A549 (cell line): Measurements from ENCODE around the gene CDH4. TPM values are rescaled to one million over a fixed set of nuclear protein-coding genes. Genes with fewer than 3 reads are reported as not detected.

Experiments used
- ATAC-seq, 2 experiments: fragments of 200-7000 bp in 1 of 2; fragments of >200 bp in 1 of 2; cut with Nextera tagmentation in 1 of 2; cut with Tn5 transposase in 1 of 2; 3 replicates each; pipeline versions ENCODE4 v1.8.0 to v1.9.1; 2018 to 2020; ENCODE audit warnings: mild to moderate bottlenecking in 1 of 2, moderate library complexity in 1 of 2
- CTCF ChIA-PET: fragments of 300-600 bp; sonication (Branson Sonifier 250); formaldehyde crosslinking; extraction: SDS; loops from one replicate; lab custom pipeline; 2021; ENCODE audit warnings: antibody characterized with exemption, inconsistent platforms; lab: Yijun Ruan, JAX
- POLR2A ChIA-PET: fragments of 350-600 bp; formaldehyde crosslinking; extraction: SDS; loops from one replicate; lab custom pipeline; 2021; ENCODE audit warnings: antibody characterized with exemption, inconsistent platforms; lab: Yijun Ruan, JAX
- DNase-seq, 2 experiments: peaks; one replicate each; pipeline versions ENCODE4 v3.0.0 to v3.0.0-alpha.2; 2011 to 2016; ENCODE audit warnings: low read depth in 1 of 2, low spot score in 1 of 2
- FAIRE-seq: peaks from 2 replicates; lab custom pipeline; 2011; peaks lifted over from hg19 to GRCh38; lab: Jason Lieb, UNC
- H3K27ac ChIP-seq, 2 experiments: fragments of >200 bp; sonication (Bioruptor Twin); formaldehyde crosslinking; 3 replicates each; pipeline ENCODE4 v1.5.1; 2016 to 2017
- H3K4me1 ChIP-seq: fragments of >200 bp; sonication (Bioruptor Twin); formaldehyde crosslinking; 3 replicates; pipeline ENCODE4 v1.6.1; 2016
- H3K4me2 ChIP-seq: fragments of >200 bp; sonication (Bioruptor Twin); formaldehyde crosslinking; 3 replicates; pipeline ENCODE4 v1.6.1; 2016
- H3K4me3 ChIP-seq: fragments of >200 bp; sonication (Bioruptor Twin); formaldehyde crosslinking; 3 replicates; pipeline ENCODE4 v1.5.1; 2016
- H3K9me3 ChIP-seq: fragments of >200 bp; sonication (Bioruptor Twin); formaldehyde crosslinking; 3 replicates; pipeline ENCODE4 v1.6.1; 2016
- CBX2 ChIP-seq: fragments of 200-600 bp; sonication (generic); IDR thresholded peaks from 2 replicates; pipeline ENCODE4 v1.6.1; 2016; ENCODE audit warnings: low read depth, mild to moderate bottlenecking, borderline replicate concordance
- CEBPB ChIP-seq, 2 experiments: fragments of >200 bp in 1 of 2; sonication (Bioruptor Twin) in 1 of 2; formaldehyde crosslinking in 1 of 2; IDR thresholded peaks; 2 replicates each; pipeline ENCODE4 v1.6.1; 2012 to 2016
- CHD2 ChIP-seq: fragments of 150-350 bp; IDR thresholded peaks from 2 replicates; pipeline ENCODE4 v1.6.1; 2014; ENCODE audit warnings: low read length; ENCODE audit not compliant: partially characterized antibody
- CHD4 ChIP-seq: fragments of 200-600 bp; sonication (generic); IDR thresholded peaks from 2 replicates; pipeline ENCODE4 v1.6.1; 2016; ENCODE audit warnings: antibody characterized with exemption, mild to moderate bottlenecking, borderline replicate concordance
- CTCF ChIP-seq: fragments of >200 bp; sonication (Bioruptor Twin); formaldehyde crosslinking; IDR thresholded peaks from 3 replicates; pipeline ENCODE4 v1.5.1; 2016
- EHF ChIP-seq: fragments of 250-450 bp; sonication (Bioruptor Pico); IDR thresholded peaks from 2 replicates; pipeline ENCODE4 v1.5.0; 2020; ENCODE audit warnings: mild to moderate bottlenecking
- ESRRA ChIP-seq: fragments of 150-350 bp; IDR thresholded peaks from 2 replicates; pipeline ENCODE4 v1.6.1; 2014; ENCODE audit warnings: mild to moderate bottlenecking, low read length, borderline replicate concordance
- FOSB ChIP-seq: fragments of 250-450 bp; sonication (Bioruptor Pico); IDR thresholded peaks from 2 replicates; pipeline ENCODE4 v1.5.0; 2020; ENCODE audit warnings: mild to moderate bottlenecking, moderate library complexity
- FOSL2 ChIP-seq, 2 experiments: fragments of 450-650 bp in 1 of 2; fragments of >200 bp in 1 of 2; sonication (Bioruptor Twin) in 1 of 2; formaldehyde crosslinking; IDR thresholded peaks; 2 replicates each; pipeline versions ENCODE4 v1.5.0 to v1.6.1; 2016 to 2020; ENCODE audit warnings: mild to moderate bottlenecking in 1 of 2, moderate library complexity in 1 of 2
- FOXS1 ChIP-seq: fragments of 250-450 bp; sonication (Bioruptor Pico); IDR thresholded peaks from 2 replicates; pipeline ENCODE4 v1.5.0; 2020; ENCODE audit warnings: mild to moderate bottlenecking, moderate library complexity
- HES2 ChIP-seq: fragments of >200 bp; sonication (Bioruptor Twin); formaldehyde crosslinking; IDR thresholded peaks from 2 replicates; pipeline ENCODE4 v1.6.1; 2016
- HMGXB4 ChIP-seq: fragments of 250-450 bp; sonication (Bioruptor Pico); IDR thresholded peaks from 2 replicates; pipeline ENCODE4 v1.5.0; 2021; ENCODE audit warnings: mild to moderate bottlenecking, moderate library complexity, borderline replicate concordance
- HOXB13 ChIP-seq: fragments of 250-450 bp; sonication (Bioruptor Pico); IDR thresholded peaks from 2 replicates; pipeline ENCODE4 v1.5.0; 2020; ENCODE audit warnings: low read depth, mild to moderate bottlenecking, moderate library complexity
- KDM1A ChIP-seq: fragments of 200-600 bp; sonication (generic); IDR thresholded peaks from 2 replicates; pipeline ENCODE4 v1.6.1; 2016; ENCODE audit warnings: low read depth, mild to moderate bottlenecking
- KDM5A ChIP-seq: fragments of 200-600 bp; sonication (generic); IDR thresholded peaks from 2 replicates; pipeline ENCODE4 v1.6.1; 2016; ENCODE audit warnings: antibody characterized with exemption, mild to moderate bottlenecking
- PHF8 ChIP-seq: fragments of 200-600 bp; sonication (generic); IDR thresholded peaks from 2 replicates; pipeline ENCODE4 v1.6.1; 2016; ENCODE audit warnings: low read depth, mild to moderate bottlenecking, antibody characterized with exemption, moderate library complexity, borderline replicate concordance
- RAD21 ChIP-seq, 2 experiments: fragments of >200 bp in 1 of 2; sonication (Bioruptor Twin) in 1 of 2; formaldehyde crosslinking in 1 of 2; IDR thresholded peaks in 1 of 2; conservative IDR thresholded peaks in 1 of 2; 2 replicates in 1 of 2; 3 replicates in 1 of 2; pipeline ENCODE4 v1.6.1; 2012 to 2018; ENCODE audit warnings: inconsistent platforms in 1 of 2
- RARB ChIP-seq: fragments of 250-450 bp; sonication (Bioruptor Pico); IDR thresholded peaks from 2 replicates; pipeline ENCODE4 v1.8.0; 2021; ENCODE audit warnings: mild to moderate bottlenecking, moderate library complexity
- REST ChIP-seq: fragments of 200-600 bp; sonication (generic); IDR thresholded peaks from 2 replicates; pipeline ENCODE4 v1.6.1; 2016; ENCODE audit warnings: antibody characterized with exemption, mild to moderate bottlenecking, moderate library complexity
- TFCP2L1 ChIP-seq: fragments of 250-450 bp; sonication (Bioruptor Pico); IDR thresholded peaks from 2 replicates; pipeline ENCODE4 v1.5.0; 2021; ENCODE audit warnings: mild to moderate bottlenecking
- WGBS: methylation state at CpG from one replicate; pipeline ENCODE4 v1.1.6; 2017; ENCODE audit errors: missing lambda C conversion rate; 5-methylcytosine and 5-hydroxymethylcytosine counted together
- polyA plus RNA-seq, 4 experiments: library from polyadenylated mRNA; depleted of rRNA in 3 of 4; stranded (reverse); fragments of >200 nt; fragmentation: RNase III in 1 of 4; extraction: RNeasy Plus Mini Kit Qiagen cat#74134 plus additional on column Dnase treatment in 1 of 4; gene quantifications; 2 replicates in 3 of 4; 3 replicates in 1 of 4; pipeline ENCODE4 v1.2.3, GENCODE V29; 2011 to 2017

Gene CDH4
- polyA plus RNA-seq, 2 of the 4 experiments (the other 2 are of a cell fraction), result 3.4 to 10.3 TPM

GRCh38 chr20:61668065-61668650 is 416.1 kb downstream of the CDH4 start:
- Histone ChIP-seq H3K9me3 (no peaks in the 10 kb centered on the region), H3K4me3 (no peak overlapping the region), H3K4me2 (no peak overlapping the region), H3K4me1 (no peaks in the 10 kb centered on the region), H3K27ac (no peak overlapping the region)
- TF ChIP-seq KDM5A, result no peak
- TF ChIP-seq PHF8, result no peak
- no peak for TF ChIP-seq CHD2
- no peak for TF ChIP-seq HOXB13
- TF ChIP-seq TFCP2L1 (CRISPR knock-in tag), result no peak
- no peak for TF ChIP-seq REST
- DNase-seq, result no peak
- 63% methylated on average over 9 of the region's 9 CpGs for WGBS
- FAIRE-seq, result no peak
- POLR2A ChIA-PET, result no interaction called here
- CTCF ChIA-PET, result interaction anchor here (1.1 kb wide), 1 partner anchor 9 kb away, joined by 3 read pairs; no protein-coding TSS in a partner anchor
- ATAC-seq, result peak in 1 of 2 experiments; percentile 39; a peak in 1 of 6 replicates

- FAIRE-seq (no peak), ATAC-seq (no peak)
- WGBS, result 76% methylated on average over 20 of the region's 20 CpGs
These were observed 416.9 kb downstream of the CDH4 start for GRCh38 chr20:61668771-61669503.

More at GRCh38 chr20:61668771-61669503, 416.9 kb downstream of the CDH4 start:
- Histone ChIP-seq H3K9me3 (no peaks in the 10 kb centered on the region), H3K4me3 (no peak overlapping the region), H3K4me2 (no peak overlapping the region), H3K4me1 (no peaks in the 10 kb centered on the region), H3K27ac (no peak overlapping the region)
- POLR2A ChIA-PET, result no interaction called here
- TF ChIP-seq CEBPB (IDR thresholded peaks at IDR 0.05) (no peak), CTCF (no peak), HES2 (no peak), CBX2 (no peak), KDM1A (no peak), RAD21 (conservative IDR thresholded peaks at IDR 0.05 in 1 of 2, IDR thresholded peaks at IDR 0.05 in 1 of 2) (no peak), FOSB (CRISPR knock-in tag) (no peak), EHF (CRISPR knock-in tag) (no peak), HMGXB4 (CRISPR knock-in tag) (no peak), CHD4 (no peak), FOSL2 (IDR thresholded peaks at IDR 0.05) (no peak), FOSL2 (CRISPR knock-in tag; IDR thresholded peaks at IDR 0.05) (no peak), ESRRA (no peak), FOXS1 (CRISPR knock-in tag) (no peak), RARB (CRISPR knock-in tag) (no peak)
- no peak for DNase-seq
- CTCF ChIA-PET, result interaction anchor here (1.1 kb wide), 1 partner anchor 10 kb away, joined by 3 read pairs; no protein-coding TSS in a partner anchor
